ENCODE data around the gene LRP5. TPM values are rescaled to one million over a fixed set of nuclear protein-coding genes. Genes with fewer than 3 reads are reported as not detected.

The LRP5 gene
- total RNA-seq, 4 donors from 2014 or later = 22.3 to 43.2 (median 33.8) TPM

GRCh38 chr11:68287419-68287818, 25.0 kb upstream of the LRP5 start:
- Histone ChIP-seq H3K27me3 (no peaks in the 10 kb centered on the region), H3K36me3 (no peaks in the 10 kb centered on the region), H3K4me3 (no peak overlapping the region), H3K4me1 (no peaks in the 10 kb centered on the region), H3K27ac (no peak overlapping the region), H3K9me3 (no peaks in the 10 kb centered on the region)
- TF ChIP-seq, protein P1, sequence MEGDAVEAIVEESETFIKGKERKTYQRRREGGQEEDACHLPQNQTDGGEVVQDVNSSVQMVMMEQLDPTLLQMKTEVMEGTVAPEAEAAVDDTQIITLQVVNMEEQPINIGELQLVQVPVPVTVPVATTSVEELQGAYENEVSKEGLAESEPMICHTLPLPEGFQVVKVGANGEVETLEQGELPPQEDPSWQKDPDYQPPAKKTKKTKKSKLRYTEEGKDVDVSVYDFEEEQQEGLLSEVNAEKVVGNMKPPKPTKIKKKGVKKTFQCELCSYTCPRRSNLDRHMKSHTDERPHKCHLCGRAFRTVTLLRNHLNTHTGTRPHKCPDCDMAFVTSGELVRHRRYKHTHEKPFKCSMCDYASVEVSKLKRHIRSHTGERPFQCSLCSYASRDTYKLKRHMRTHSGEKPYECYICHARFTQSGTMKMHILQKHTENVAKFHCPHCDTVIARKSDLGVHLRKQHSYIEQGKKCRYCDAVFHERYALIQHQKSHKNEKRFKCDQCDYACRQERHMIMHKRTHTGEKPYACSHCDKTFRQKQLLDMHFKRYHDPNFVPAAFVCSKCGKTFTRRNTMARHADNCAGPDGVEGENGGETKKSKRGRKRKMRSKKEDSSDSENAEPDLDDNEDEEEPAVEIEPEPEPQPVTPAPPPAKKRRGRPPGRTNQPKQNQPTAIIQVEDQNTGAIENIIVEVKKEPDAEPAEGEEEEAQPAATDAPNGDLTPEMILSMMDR (IDR thresholded peaks at IDR 0.05) = no peak
- TF ChIP-seq EP300 (IDR thresholded peaks at IDR 0.05) (no peak), POLR2A (IDR thresholded peaks at IDR 0.05) (no peak)
- WGBS, 2 donors = 86 to 92% methylated on average over 8 of the region's 8 CpGs
- DNase-seq (ENCODE audit: low spot score in 2 of 2) = no peak

DNA sequence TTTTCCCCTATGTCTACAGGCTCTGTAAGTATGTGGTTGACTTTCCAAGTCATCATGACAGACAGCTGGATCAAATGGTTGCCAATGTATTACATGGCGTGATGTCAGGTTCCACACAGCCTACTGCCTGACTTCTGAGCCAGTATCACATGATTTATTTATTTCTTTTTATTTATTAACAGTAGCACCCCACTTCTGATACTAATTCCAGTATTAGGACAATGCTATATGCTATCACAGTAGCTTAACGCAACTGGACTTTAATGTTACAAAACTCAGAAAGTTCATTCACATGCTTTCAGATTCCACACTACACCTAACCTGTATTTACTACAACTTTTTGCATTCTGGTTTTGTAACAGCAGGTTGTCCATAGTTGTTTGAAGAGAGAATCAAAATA, 22.9 kb upstream of the LRP5 start:
- no peak for DNase-seq (ENCODE audit: low spot score in 2 of 2)
- 90 to 98% methylated on average over 2 of the region's 2 CpGs for WGBS, 2 donors
- peaks cover 0 to 6% (median 0%) of the 10 kb centered on the region in 4 donors for H3K4me1 ChIP-seq
- no peaks in the 10 kb centered on the region for H3K36me3 ChIP-seq
- H3K27me3 ChIP-seq = no peaks in the 10 kb centered on the region
- TF ChIP-seq POLR2A (IDR thresholded peaks at IDR 0.05) (no peak), EP300 (IDR thresholded peaks at IDR 0.05) (no peak)
- TF ChIP-seq, protein P1 (IDR thresholded peaks at IDR 0.05) = no peak
- no peak overlapping the region for H3K4me3 ChIP-seq
- no peaks in the 10 kb centered on the region for H3K9me3 ChIP-seq
- no peak overlapping the region for H3K27ac ChIP-seq

GRCh38 chr11:68293708-68294107, 18.7 kb upstream of the LRP5 start:
- no peaks in the 10 kb centered on the region for H3K36me3 ChIP-seq
- H3K4me3 ChIP-seq = no peak overlapping the region
- no peak for DNase-seq (ENCODE audit: low spot score in 2 of 2)
- no peaks in the 10 kb centered on the region for H3K27me3 ChIP-seq
- no peaks in the 10 kb centered on the region for H3K9me3 ChIP-seq
- 50 to 53% methylated on average over 2 of the region's 2 CpGs for WGBS, 2 donors
- TF ChIP-seq EP300 (IDR thresholded peaks at IDR 0.05) = no peak
- H3K27ac ChIP-seq = no peak overlapping the region
- peaks cover 0 to 20% (median 4%) of the 10 kb centered on the region in 4 donors for H3K4me1 ChIP-seq

DNA sequence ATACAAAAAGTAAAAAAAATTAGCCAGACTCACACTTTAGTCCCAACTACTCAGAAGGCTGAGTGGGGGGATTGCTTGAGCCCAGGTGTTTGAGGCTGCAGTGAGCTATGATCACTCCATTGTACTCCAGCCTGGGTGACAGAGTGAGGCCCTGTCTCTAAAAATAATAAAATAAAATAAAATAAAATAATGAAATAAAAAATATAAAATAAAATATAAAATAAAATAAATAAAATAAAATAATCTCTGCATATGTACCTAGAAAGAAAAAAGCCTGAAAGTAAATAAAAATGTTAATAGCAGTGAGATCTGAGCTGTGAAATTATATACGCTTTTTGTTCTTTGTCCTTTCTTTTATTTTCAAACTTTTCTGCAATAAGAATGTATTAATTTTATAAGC, 17.1 kb upstream of the LRP5 start:
- Histone ChIP-seq H3K27ac (no peak overlapping the region), H3K27me3 (no peaks in the 10 kb centered on the region), H3K4me3 (no peak overlapping the region), H3K9me3 (no peaks in the 10 kb centered on the region), H3K4me1 (peaks cover 0 to 20% (median 4%) of the 10 kb centered on the region in 4 donors), H3K36me3 (no peaks in the 10 kb centered on the region)
- no peak for TF ChIP-seq EP300 (IDR thresholded peaks at IDR 0.05)
- TF ChIP-seq POLR2A (IDR thresholded peaks at IDR 0.05) = no peak
- TF ChIP-seq, protein P1 (IDR thresholded peaks at IDR 0.05) = no peak
- no peak for DNase-seq (ENCODE audit: low spot score in 2 of 2)
- 95 to 96% methylated on average over 1 of the region's 1 CpG for WGBS, 2 donors

DNA sequence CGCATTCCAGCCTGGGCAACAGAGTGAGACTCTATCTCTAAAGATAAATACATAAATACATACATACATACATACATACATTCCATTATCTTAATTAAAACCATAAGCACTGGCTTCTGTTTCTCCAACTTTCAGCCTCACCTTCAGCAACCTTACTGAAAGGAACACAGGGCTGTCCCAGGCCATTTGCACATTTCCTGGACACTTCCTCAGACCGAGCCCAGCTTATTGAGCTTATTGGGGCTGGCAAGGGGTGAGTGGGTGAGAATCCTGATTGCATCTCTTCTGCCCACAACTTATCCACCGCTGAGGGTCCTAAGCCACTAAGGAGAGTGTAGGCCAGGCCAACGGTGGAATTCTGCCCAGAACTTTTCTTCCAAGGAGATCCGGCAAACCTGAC, 16.5 kb upstream of the LRP5 start:
- H3K4me1 ChIP-seq = peaks cover 0 to 20% (median 4%) of the 10 kb centered on the region in 4 donors
- TF ChIP-seq, protein P1 (IDR thresholded peaks at IDR 0.05) = no peak
- no peak for TF ChIP-seq EP300 (IDR thresholded peaks at IDR 0.05)
- TF ChIP-seq POLR2A (IDR thresholded peaks at IDR 0.05) = no peak
- no peak for DNase-seq (ENCODE audit: low spot score in 2 of 2)
- H3K4me3 ChIP-seq = no peak overlapping the region
- H3K36me3 ChIP-seq = no peaks in the 10 kb centered on the region
- H3K27me3 ChIP-seq = no peaks in the 10 kb centered on the region
- no peak overlapping the region for H3K27ac ChIP-seq
- no peaks in the 10 kb centered on the region for H3K9me3 ChIP-seq
- 87 to 88% methylated on average over 5 of the region's 5 CpGs for WGBS, 2 donors
